SK-N-SH treated with all-trans-retinoic acid at 6 μM for 48 hours (cell line): ENCODE results near the gene RBPJ.

Source experiments
- ATAC-seq: fragments of 200-7000 bp; cut with Tn5 transposase; 3 replicates; pipeline ENCODE4 v1.9.1; 2020; ENCODE audit warnings: mild to moderate bottlenecking, moderate library complexity
- BACH2 ChIP-seq: fragments of 250-450 bp; sonication (Bioruptor Pico); IDR thresholded peaks from 2 replicates; pipeline ENCODE4 v1.9.0; 2021; ENCODE audit warnings: mild to moderate bottlenecking, borderline replicate concordance
- CSDC2 ChIP-seq: fragments of 250-450 bp; sonication (Bioruptor Pico); IDR thresholded peaks from 2 replicates; pipeline ENCODE4 v1.5.0; 2020; ENCODE audit warnings: mild to moderate bottlenecking, moderate library complexity
- CSRNP3 ChIP-seq: fragments of 250-450 bp; sonication (Bioruptor Pico); IDR thresholded peaks from 2 replicates; pipeline ENCODE4 v1.5.1; 2021; ENCODE audit warnings: mild to moderate bottlenecking, moderate library complexity
- ESRRG ChIP-seq: fragments of 250-450 bp; sonication (Bioruptor Pico); IDR thresholded peaks from 2 replicates; pipeline ENCODE4 v1.6.1; 2021; ENCODE audit warnings: mild to moderate bottlenecking
- GLIS3 ChIP-seq: fragments of 250-450 bp; sonication (Bioruptor Pico); IDR thresholded peaks from 2 replicates; pipeline ENCODE4 v1.5.0; 2020; ENCODE audit warnings: mild to moderate bottlenecking, moderate library complexity
- ISL1 ChIP-seq: fragments of 250-450 bp; sonication (Bioruptor Pico); IDR thresholded peaks from 2 replicates; pipeline ENCODE4 v2.1.2; 2022; ENCODE audit warnings: mild to moderate bottlenecking, moderate library complexity
- PATZ1 ChIP-seq: fragments of 250-450 bp; sonication (Bioruptor Pico); IDR thresholded peaks from 2 replicates; pipeline ENCODE4 v1.8.0; 2020; ENCODE audit warnings: mild to moderate bottlenecking, moderate library complexity, borderline replicate concordance
- POU6F1 ChIP-seq: fragments of 250-450 bp; sonication (Bioruptor Pico); IDR thresholded peaks from 2 replicates; pipeline ENCODE4 v1.8.0; 2021; ENCODE audit warnings: low read depth, mild to moderate bottlenecking, moderate library complexity, borderline replicate concordance
- PPARA ChIP-seq: fragments of 250-450 bp; sonication (Bioruptor Pico); IDR thresholded peaks from 2 replicates; pipeline ENCODE4 v1.5.0; 2020; ENCODE audit warnings: mild to moderate bottlenecking, borderline replicate concordance
- RARB ChIP-seq: fragments of 250-450 bp; sonication (Bioruptor Pico); IDR thresholded peaks from 2 replicates; pipeline ENCODE4 v1.8.0; 2021; ENCODE audit warnings: mild to moderate bottlenecking, moderate library complexity
- SNAI2 ChIP-seq: fragments of 250-450 bp; sonication (Bioruptor Pico); IDR thresholded peaks from 2 replicates; pipeline ENCODE4 v1.5.0; 2020; ENCODE audit warnings: mild to moderate bottlenecking, moderate library complexity
- TCF4 ChIP-seq: fragments of 250-450 bp; sonication (Bioruptor Pico); IDR thresholded peaks from 2 replicates; pipeline ENCODE4 v1.8.0; 2021; ENCODE audit warnings: mild to moderate bottlenecking, moderate library complexity, borderline replicate concordance
- TOX ChIP-seq: fragments of 250-450 bp; sonication (Bioruptor Pico); IDR thresholded peaks from 2 replicates; pipeline ENCODE4 v1.8.0; 2021; ENCODE audit warnings: mild to moderate bottlenecking, moderate library complexity, borderline replicate concordance
- TSHZ2 ChIP-seq: fragments of 250-450 bp; sonication (Bioruptor Pico); IDR thresholded peaks from 2 replicates; pipeline ENCODE4 v1.5.0; 2020; ENCODE audit warnings: mild to moderate bottlenecking, moderate library complexity
- ZC3H10 ChIP-seq: fragments of 250-450 bp; sonication (Bioruptor Pico); IDR thresholded peaks from 2 replicates; pipeline ENCODE4 v1.5.1; 2021; ENCODE audit warnings: mild to moderate bottlenecking, moderate library complexity
- ZFP3 ChIP-seq: fragments of 250-450 bp; sonication (Bioruptor Pico); IDR thresholded peaks from 2 replicates; pipeline ENCODE4 v1.5.0; 2020; ENCODE audit warnings: mild to moderate bottlenecking, moderate library complexity
- ZFP30 ChIP-seq: fragments of 450-650 bp; formaldehyde crosslinking; IDR thresholded peaks from 2 replicates; pipeline ENCODE4 v1.5.0; 2022; ENCODE audit warnings: mild to moderate bottlenecking, moderate library complexity
- ZNF565 ChIP-seq: fragments of 450-650 bp; formaldehyde crosslinking; conservative IDR thresholded peaks from 2 replicates; pipeline ENCODE4 v1.5.0; 2020; ENCODE audit warnings: low read depth, mild to moderate bottlenecking, moderate library complexity
- ZNF70 ChIP-seq: fragments of 450-650 bp; formaldehyde crosslinking; IDR thresholded peaks from 2 replicates; pipeline ENCODE4 v1.5.0; 2020; ENCODE audit warnings: mild to moderate bottlenecking, moderate library complexity
- ZNF8 ChIP-seq: fragments of 450-650 bp; formaldehyde crosslinking; IDR thresholded peaks from 2 replicates; pipeline ENCODE4 v1.5.0; 2020; ENCODE audit warnings: mild to moderate bottlenecking, moderate library complexity

Gene RBPJ

GRCh38 chr4:26296514-26296913 is 24.3 kb upstream of the RBPJ start:
- TF ChIP-seq GLIS3 (CRISPR knock-in tag) (no peak), TSHZ2 (CRISPR knock-in tag) (no peak), ZC3H10 (no peak), TOX (CRISPR knock-in tag) (no peak), ZFP3 (CRISPR knock-in tag) (no peak), PATZ1 (no peak), POU6F1 (CRISPR knock-in tag) (no peak), ZNF565 (no peak), ESRRG (CRISPR knock-in tag) (no peak), BACH2 (CRISPR knock-in tag) (no peak), RARB (CRISPR knock-in tag) (no peak), ISL1 (CRISPR knock-in tag) (no peak), PPARA (CRISPR knock-in tag) (no peak), TCF4 (CRISPR knock-in tag) (no peak), SNAI2 (CRISPR knock-in tag) (no peak)
- no peak for ATAC-seq

- TF ChIP-seq POU6F1 (CRISPR knock-in tag) (no peak), CSDC2 (CRISPR knock-in tag) (no peak), ZNF70 (CRISPR knock-in tag) (no peak), ZFP3 (CRISPR knock-in tag) (no peak), ZC3H10 (no peak), TCF4 (CRISPR knock-in tag) (no peak), TOX (CRISPR knock-in tag) (no peak), ZNF8 (CRISPR knock-in tag) (no peak), TSHZ2 (CRISPR knock-in tag) (no peak), ZNF565 (no peak), PPARA (CRISPR knock-in tag) (no peak), CSRNP3 (CRISPR knock-in tag) (no peak), BACH2 (CRISPR knock-in tag) (no peak), ZFP30 (CRISPR knock-in tag) (no peak), ISL1 (CRISPR knock-in tag) (no peak), SNAI2 (CRISPR knock-in tag) (no peak)
- no peak for ATAC-seq
Measured at GRCh38 chr4:26297219-26297618, 23.6 kb upstream of the RBPJ start.
